Cardiac fibroblast (primary cell): ENCODE measurements around the gene JPH3.

Experiments
- DNase-seq, 2 donors: peaks; one replicate each; pipeline versions ENCODE4 v3.0.0 to v3.0.0-alpha.2; 2010; ENCODE audit warnings: low read depth in 2 of 2
- H3K4me3 ChIP-seq, 2 donors: replicated peaks in 1 of 2; 1 replicate in 1 of 2; 2 replicates in 1 of 2; pipeline ENCODE4 v1.5.1; 2011; ENCODE audit warnings: low read depth in 2 of 2, low read length in 2 of 2, mild to moderate bottlenecking in 2 of 2, moderate library complexity in 1 of 2
- TF ChIP-seq, protein P1 (sequence below): IDR thresholded peaks from one replicate; pipeline ENCODE4 v1.5.1; 2011; ENCODE audit warnings: low read depth, mild to moderate bottlenecking, low read length, inconsistent platforms

Gene JPH3

DNA sequence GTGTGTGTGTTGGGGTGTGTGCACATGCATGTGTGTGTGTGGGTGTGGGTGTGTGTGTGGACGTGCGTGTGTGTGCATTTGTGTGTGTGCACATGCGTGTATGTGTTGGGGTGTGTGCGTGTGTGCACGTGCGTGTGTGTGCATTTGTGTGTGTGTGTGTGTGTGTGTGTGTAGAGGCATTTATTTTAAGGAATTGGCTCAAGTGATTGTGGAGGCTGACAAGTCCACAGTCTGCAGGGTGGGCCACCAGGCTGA lies 37.9 kb upstream of the JPH3 start:
- no peak for DNase-seq
- TF ChIP-seq, protein P1, sequence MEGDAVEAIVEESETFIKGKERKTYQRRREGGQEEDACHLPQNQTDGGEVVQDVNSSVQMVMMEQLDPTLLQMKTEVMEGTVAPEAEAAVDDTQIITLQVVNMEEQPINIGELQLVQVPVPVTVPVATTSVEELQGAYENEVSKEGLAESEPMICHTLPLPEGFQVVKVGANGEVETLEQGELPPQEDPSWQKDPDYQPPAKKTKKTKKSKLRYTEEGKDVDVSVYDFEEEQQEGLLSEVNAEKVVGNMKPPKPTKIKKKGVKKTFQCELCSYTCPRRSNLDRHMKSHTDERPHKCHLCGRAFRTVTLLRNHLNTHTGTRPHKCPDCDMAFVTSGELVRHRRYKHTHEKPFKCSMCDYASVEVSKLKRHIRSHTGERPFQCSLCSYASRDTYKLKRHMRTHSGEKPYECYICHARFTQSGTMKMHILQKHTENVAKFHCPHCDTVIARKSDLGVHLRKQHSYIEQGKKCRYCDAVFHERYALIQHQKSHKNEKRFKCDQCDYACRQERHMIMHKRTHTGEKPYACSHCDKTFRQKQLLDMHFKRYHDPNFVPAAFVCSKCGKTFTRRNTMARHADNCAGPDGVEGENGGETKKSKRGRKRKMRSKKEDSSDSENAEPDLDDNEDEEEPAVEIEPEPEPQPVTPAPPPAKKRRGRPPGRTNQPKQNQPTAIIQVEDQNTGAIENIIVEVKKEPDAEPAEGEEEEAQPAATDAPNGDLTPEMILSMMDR = no peak
- H3K4me3 ChIP-seq = no peak overlapping the region

DNA sequence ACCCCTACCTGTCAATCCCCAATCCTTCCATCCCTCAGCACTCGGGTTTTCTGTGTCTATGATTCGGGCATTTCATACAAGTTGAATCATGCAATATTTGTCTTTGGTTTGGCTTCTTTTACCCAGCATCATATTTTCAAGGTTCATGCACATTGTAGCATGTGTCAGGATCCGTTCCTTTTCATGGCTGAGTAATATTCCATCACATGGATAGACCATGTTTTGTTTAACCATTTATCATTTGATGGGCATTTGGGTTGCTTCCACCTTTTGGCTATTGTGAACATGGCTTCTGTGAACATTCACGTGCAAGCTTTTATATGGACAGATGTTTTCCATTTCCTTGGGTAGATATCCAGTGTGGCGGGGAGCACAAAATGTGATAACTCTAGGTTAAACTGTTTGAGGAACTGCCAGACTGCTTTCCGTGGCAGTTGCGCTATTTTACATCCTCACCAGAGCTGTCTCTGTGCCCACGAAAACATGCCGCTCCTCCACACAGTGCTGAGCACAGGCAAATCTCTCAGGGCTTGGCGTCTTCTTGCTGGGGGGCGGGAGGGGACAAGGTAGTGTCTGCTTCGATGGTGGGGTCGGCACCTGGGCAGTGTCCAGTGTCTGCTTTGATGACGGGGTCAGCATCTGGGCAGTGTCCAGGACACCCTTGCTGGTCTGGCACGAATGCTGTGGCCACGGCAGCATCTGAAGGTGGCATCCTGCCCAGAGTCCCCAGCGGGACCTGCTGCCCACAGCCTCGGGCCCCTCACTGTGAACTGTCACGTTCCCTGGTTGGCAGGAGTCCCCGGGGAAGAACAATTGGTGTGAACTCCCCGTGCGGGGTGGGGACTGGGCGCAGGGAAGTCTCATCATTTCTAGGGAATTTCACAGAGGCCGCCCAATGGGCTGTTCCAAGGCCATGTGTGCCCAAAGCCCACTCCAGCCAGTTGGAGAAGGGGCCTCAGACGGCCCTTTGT lies 32.4 kb upstream of the JPH3 start:
- DNase-seq = peak in 1 of 2 donors; percentile 56
- TF ChIP-seq, protein P1 = no peak
- H3K4me3 ChIP-seq = no peak overlapping the region

DNA sequence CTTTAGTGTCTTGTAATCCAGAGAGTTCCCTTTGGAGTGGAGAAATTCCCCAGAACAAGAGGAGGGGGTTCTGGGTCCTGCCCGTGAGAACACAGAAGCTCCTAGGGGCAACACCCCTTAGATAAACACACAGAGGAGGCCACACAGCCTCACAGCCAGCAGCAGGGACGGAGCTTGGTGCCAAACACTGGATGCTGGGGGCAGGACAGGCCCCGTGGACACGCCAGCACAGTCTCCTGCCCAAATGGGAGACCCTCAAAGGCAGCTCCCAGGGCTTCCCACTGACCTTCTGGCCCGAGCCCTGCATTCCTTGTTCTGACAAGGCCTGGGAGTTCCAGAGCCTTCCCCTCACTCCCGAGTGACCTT lies 31.8 kb upstream of the JPH3 start:
- H3K4me3 ChIP-seq = no peak overlapping the region
- TF ChIP-seq, protein P1 = no peak
- DNase-seq = no peak

DNA sequence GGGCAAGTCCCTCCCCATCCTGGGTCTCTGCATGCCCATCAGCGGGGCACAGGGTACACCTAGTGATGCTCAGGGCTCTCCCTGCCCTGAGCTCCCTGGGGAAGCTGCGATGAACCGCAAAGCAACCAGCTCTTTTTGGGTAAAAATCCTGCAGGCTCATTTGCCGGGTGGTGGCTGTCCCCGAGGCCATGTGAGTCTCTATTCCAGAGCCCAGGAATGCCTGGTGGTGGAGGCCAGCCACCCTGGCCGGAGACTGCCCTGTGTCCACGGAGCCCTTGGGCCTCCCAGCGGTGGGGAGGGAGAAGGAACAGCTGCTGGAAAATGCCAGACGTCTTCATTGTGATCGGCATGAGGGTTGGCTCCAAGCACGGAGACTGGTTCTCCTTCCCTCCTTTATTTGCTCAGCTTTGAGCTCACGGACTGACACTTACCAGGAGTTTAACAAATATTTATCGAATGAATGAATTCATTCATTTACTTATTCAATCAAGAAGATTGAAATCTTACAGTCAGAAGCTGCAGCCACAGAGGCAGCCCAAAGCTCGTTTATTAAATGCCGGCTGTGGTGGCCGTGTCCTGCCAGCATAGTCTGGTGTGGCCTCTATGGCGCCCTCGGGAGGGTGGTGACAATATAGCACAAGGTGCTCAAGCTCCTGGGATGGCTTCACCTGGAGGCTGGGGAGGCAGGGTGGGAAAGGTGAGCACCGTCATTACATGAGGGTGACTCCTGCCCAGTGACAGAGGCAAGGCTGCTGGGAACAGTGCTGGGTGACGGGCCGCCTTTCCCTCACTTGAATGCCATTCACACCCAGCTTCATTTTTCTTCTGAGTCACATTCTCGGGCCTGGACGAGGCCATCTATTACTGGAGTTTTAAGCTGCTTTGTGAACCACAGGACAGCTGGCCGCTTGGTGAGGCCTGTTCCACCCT lies 31.1 kb upstream of the JPH3 start:
- TF ChIP-seq, protein P1 = peak; percentile 64

DNA sequence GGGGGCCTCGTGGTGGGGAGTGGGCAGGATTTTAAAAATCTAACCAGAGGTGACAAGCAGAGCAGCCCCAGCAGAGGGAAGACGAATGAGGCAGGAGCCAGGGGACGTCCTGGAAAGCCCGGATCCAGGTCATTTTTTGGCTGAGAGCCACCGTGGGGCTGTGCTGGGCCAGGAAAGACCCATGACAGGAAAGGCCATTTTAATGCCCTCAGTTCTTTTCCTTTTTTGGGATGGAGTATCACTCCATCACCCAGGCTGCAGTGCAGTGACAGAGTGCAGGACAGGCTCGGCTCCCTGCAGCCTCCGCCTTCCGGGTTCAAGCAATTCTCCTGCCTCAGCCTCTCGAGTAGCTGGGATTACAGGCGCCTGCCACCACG lies 30.5 kb upstream of the JPH3 start:
- H3K4me3 ChIP-seq = no peak overlapping the region
- no peak for DNase-seq
- TF ChIP-seq, protein P1 = no peak

More for the DNA sequence above, 31.1 kb upstream of the JPH3 start:
- H3K4me3 ChIP-seq = no peak overlapping the region
- DNase-seq = peak; percentile 58 to 77

DNA sequence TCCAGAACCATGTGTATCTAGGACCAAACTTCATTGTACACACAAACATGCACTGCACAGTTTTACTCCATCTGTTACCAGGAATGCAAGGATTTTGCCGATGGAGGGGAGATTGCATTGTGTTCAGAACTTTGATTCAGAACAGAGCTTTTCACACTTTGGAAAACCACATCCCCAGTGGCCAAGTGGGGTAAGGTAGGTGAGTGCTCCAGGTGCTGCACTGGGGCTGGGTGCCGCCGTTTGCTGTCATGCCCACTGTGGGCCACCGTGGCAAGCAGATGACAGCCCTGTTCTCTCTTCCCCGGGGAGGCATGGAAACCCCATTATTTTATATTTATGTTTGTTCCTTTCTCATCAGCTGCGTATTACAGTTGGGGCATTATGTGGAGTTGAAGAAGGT lies 29.3 kb upstream of the JPH3 start:
- H3K4me3 ChIP-seq = no peak overlapping the region
- no peak for DNase-seq
- TF ChIP-seq, protein P1 = no peak
